HepG2 (cell line): Measurements from ENCODE around the gene PPP2R2C.

Experiments used
- ATF1 ChIP-seq: IDR thresholded peaks from 2 replicates; pipeline ENCODE4 v1.6.1; 2016; ENCODE audit warnings: mild to moderate bottlenecking, control low read depth
- ERF ChIP-seq: IDR thresholded peaks from 2 replicates; pipeline ENCODE4 v1.6.1; 2018; ENCODE audit warnings: missing biosample characterization, missing genetic modification reagents

- TF ChIP-seq ERF (CRISPR knock-in tag): no peak
- no peak for TF ChIP-seq ATF1 (CRISPR knock-in tag)
Observed at GRCh38 chr4:6316461-6317003, 155.9 kb downstream of the PPP2R2C start.
